GM21786 (cell line): ENCODE data around the gene MT1M.
"Not testable (repeated sequence)": the region's sequence is repeated elsewhere in the genome, so short reads cannot be mapped to it uniquely, and the experiment has no call there.

ENCODE experiments used
- ATAC-seq: cut with Tn5 transposase; IDR thresholded peaks from one replicate; pipeline ENCODE4 v1.9.1; 2021; ENCODE audit not compliant: unreplicated experiment

The MT1M gene

GRCh38 chr16:56671691-56672090 lies 39.2 kb downstream of the MT1M start:
- not testable (repeated sequence) for ATAC-seq

GRCh38 chr16:56672171-56672570 lies 39.7 kb downstream of the MT1M start:
- not testable (repeated sequence) for ATAC-seq

GRCh38 chr16:56672761-56673536 lies 40.5 kb downstream of the MT1M start:
- no peak for ATAC-seq

- no peak for ATAC-seq
These were observed 41.5 kb downstream of the MT1M start for GRCh38 chr16:56673921-56674320.

- ATAC-seq, result not testable (repeated sequence)
These were observed 42.1 kb downstream of the MT1M start for GRCh38 chr16:56674570-56674969.

- ATAC-seq, result no peak
These were observed 43.3 kb downstream of the MT1M start for GRCh38 chr16:56675685-56676210.

GRCh38 chr16:56677474-56677873 lies 45.0 kb downstream of the MT1M start:
- ATAC-seq, result no peak

GRCh38 chr16:56679078-56679730 lies 46.7 kb downstream of the MT1M start:
- ATAC-seq, result no peak

- no peak for ATAC-seq
These were observed 47.4 kb downstream of the MT1M start for GRCh38 chr16:56679818-56680217.

- ATAC-seq, result peak; percentile 97
These were observed 49.7 kb downstream of the MT1M start, which contains the start of gene MT1X for GRCh38 chr16:56681939-56682702. Gene MT1X (plus strand): TSS chr16:56682470. CDS start chr16:56682541, 71 bp downstream.

GRCh38 chr16:56682703-56683397 lies 50.4 kb downstream of the MT1M start:
- no peak for ATAC-seq
